Keratinocyte (primary cell): ENCODE measurements around the gene HHATL.

Source experiments
- EZH2 ChIP-seq: IDR thresholded peaks from one replicate; pipeline ENCODE4 v1.6.1; 2012; ENCODE audit warnings: inconsistent platforms, mild to moderate bottlenecking, low read length, moderate library complexity
- TF ChIP-seq, protein P1 (sequence below), 3 experiments: IDR thresholded peaks in 1 of 3; conservative IDR thresholded peaks in 1 of 3; optimal IDR thresholded peaks in 1 of 3; 2 replicates in 2 of 3; 3 replicates in 1 of 3; pipeline versions ENCODE3 to v1.5.1; 2011; ENCODE audit warnings: low read length in 3 of 3, mild to moderate bottlenecking in 3 of 3, moderate library complexity in 2 of 3, control low read depth in 1 of 3, inconsistent platforms in 1 of 3; ENCODE audit not compliant: insufficient read depth in 2 of 3; ENCODE audit errors: extremely low read depth in 1 of 3

GRCh38 chr3:42685363-42685881 lies 17.2 kb downstream of the HHATL start, which contains the start of gene KLHL40:
- TF ChIP-seq EZH2, result no peak
- TF ChIP-seq, protein P1, sequence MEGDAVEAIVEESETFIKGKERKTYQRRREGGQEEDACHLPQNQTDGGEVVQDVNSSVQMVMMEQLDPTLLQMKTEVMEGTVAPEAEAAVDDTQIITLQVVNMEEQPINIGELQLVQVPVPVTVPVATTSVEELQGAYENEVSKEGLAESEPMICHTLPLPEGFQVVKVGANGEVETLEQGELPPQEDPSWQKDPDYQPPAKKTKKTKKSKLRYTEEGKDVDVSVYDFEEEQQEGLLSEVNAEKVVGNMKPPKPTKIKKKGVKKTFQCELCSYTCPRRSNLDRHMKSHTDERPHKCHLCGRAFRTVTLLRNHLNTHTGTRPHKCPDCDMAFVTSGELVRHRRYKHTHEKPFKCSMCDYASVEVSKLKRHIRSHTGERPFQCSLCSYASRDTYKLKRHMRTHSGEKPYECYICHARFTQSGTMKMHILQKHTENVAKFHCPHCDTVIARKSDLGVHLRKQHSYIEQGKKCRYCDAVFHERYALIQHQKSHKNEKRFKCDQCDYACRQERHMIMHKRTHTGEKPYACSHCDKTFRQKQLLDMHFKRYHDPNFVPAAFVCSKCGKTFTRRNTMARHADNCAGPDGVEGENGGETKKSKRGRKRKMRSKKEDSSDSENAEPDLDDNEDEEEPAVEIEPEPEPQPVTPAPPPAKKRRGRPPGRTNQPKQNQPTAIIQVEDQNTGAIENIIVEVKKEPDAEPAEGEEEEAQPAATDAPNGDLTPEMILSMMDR (optimal IDR thresholded peaks at IDR 0.05 in 1 of 3, IDR thresholded peaks at IDR 0.05 in 1 of 3, conservative IDR thresholded peaks at IDR 0.05 in 1 of 3; ENCODE audit: extremely low read depth in 1 of 3, insufficient read depth in 2 of 3, low read length in 3 of 3), result no peak
